Aorta (tissue), 5 donors: ENCODE measurements around the gene NLGN1. TPM values are rescaled to one million over a fixed set of nuclear protein-coding genes. Genes with fewer than 3 reads are reported as not detected.

Experiments used
- ATAC-seq: fragments of 200-7000 bp; cut with Tn5 transposase; one replicate; pipeline ENCODE4 v1.9.1; 2022; ENCODE audit warnings: moderate library complexity; ENCODE audit not compliant: low FRiP score
- DNase-seq, 2 donors: peaks; one replicate each; pipeline ENCODE4 v3.0.0-alpha.2; 2020
- H3K27ac ChIP-seq, 2 donors: one replicate each; pipeline ENCODE4 v1.5.1; 2013; ENCODE audit warnings: low read length in 2 of 2, mild to moderate bottlenecking in 2 of 2, moderate library complexity in 2 of 2, control low read depth in 1 of 2, inconsistent platforms in 1 of 2, low read depth in 1 of 2
- H3K27me3 ChIP-seq, 2 donors: one replicate each; pipeline ENCODE4 v1.6.1; 2013; ENCODE audit warnings: control low read depth in 1 of 2, low read length in 1 of 2, mild to moderate bottlenecking in 1 of 2, moderate library complexity in 1 of 2; ENCODE audit not compliant: insufficient read depth in 2 of 2, control insufficient read depth in 1 of 2
- H3K36me3 ChIP-seq, 2 donors: one replicate each; pipeline ENCODE4 v1.6.1; 2013; ENCODE audit warnings: control low read depth in 1 of 2, low read length in 1 of 2, mild to moderate bottlenecking in 1 of 2; ENCODE audit not compliant: insufficient read depth in 2 of 2, control insufficient read depth in 1 of 2
- H3K4me1 ChIP-seq, 2 donors: one replicate each; pipeline ENCODE4 v1.6.1; 2013; ENCODE audit warnings: low read length in 2 of 2, control low read depth in 1 of 2, mild to moderate bottlenecking in 1 of 2, moderate library complexity in 1 of 2; ENCODE audit not compliant: insufficient read depth in 2 of 2, control insufficient read depth in 1 of 2
- H3K4me3 ChIP-seq, 2 donors: one replicate each; pipeline ENCODE4 v1.5.1; 2013; ENCODE audit warnings: low read length in 2 of 2, control low read depth in 1 of 2, mild to moderate bottlenecking in 1 of 2
- H3K9me3 ChIP-seq: one replicate; pipeline ENCODE4 v1.6.1; 2013; ENCODE audit warnings: mild to moderate bottlenecking, low read length; ENCODE audit not compliant: control insufficient read depth
- WGBS, 2 donors: extraction: QIAGEN DNeasy Blood & Tissue Kit; methylation state at CpG; one replicate each; pipeline ENCODE4 v1.1.7; 2013; 5-methylcytosine and 5-hydroxymethylcytosine counted together
- intact Hi-C, 2 donors: fragments of 100-400 bp; cut with DNase I; formaldehyde crosslinking; loops; one replicate each; pipeline versions ENCODE4 v1.14.2 to v1.15.0; 2022
- polyA plus RNA-seq, 2 donors: library from polyadenylated mRNA; stranded (reverse); fragments of 200-250 nt; gene quantifications; one replicate each; pipeline ENCODE4 v1.2.3, GENCODE V29; 2013
- total RNA-seq, 2 donors: library from RNA; stranded (reverse); fragmentation: NEBNext Ultra II Directional; extraction: Animal tissue kit (Norgen Biotek cat#: 25700); gene quantifications; one replicate each; pipeline ENCODE4 v1.2.1, GENCODE V29; 2021
- donor health status: healthy with polysubstance abuse.
- donor health status: Bipolar disorder and iron deficiency.
- donor health status: DM: no; HTN: no; CAD: no.
- donor health status: DM: no; HTN: no; CAD: no.
- donor health status: DM: yes; HTN: yes; CAD: no.

Gene NLGN1
- total and polyA plus RNA-seq, 4 donors, result 0.50 to 20.0 (median 8.6) TPM

- DNase-seq (no peak), ATAC-seq (no peak)
- Histone ChIP-seq H3K9me3 (no peaks in the 10 kb centered on the region), H3K4me1 (no peaks in the 10 kb centered on the region), H3K36me3 (no peaks in the 10 kb centered on the region), H3K27ac (no peak overlapping the region), H3K27me3 (no peaks in the 10 kb centered on the region), H3K4me3 (no peak overlapping the region)
- intact Hi-C loops, result loop anchor here in 1 of 2 donors (5.0 kb wide), 1 partner anchor 36 kb away; no protein-coding TSS in a partner anchor
These were observed 796.1 kb downstream of the NLGN1 start for GRCh38 chr3:174193604-174194003.

GRCh38 chr3:174197416-174197815 lies 799.9 kb downstream of the NLGN1 start:
- intact Hi-C loops, result no loop called here

GRCh38 chr3:174198199-174198598 lies 800.7 kb downstream of the NLGN1 start:
- H3K36me3 ChIP-seq, result no peaks in the 10 kb centered on the region
- no peak overlapping the region for H3K27ac ChIP-seq
- H3K4me1 ChIP-seq, result peaks cover 0 to 2% of the 10 kb centered on the region in 2 donors
- 79 to 84% methylated on average over 1 of the region's 1 CpG for WGBS, 2 donors
- no peaks in the 10 kb centered on the region for H3K9me3 ChIP-seq
- ATAC-seq, result no peak
- DNase-seq, result no peak
- H3K4me3 ChIP-seq, result no peak overlapping the region
- intact Hi-C loops, result no loop called here
- no peaks in the 10 kb centered on the region for H3K27me3 ChIP-seq

More at GRCh38 chr3:174197416-174197815, 799.9 kb downstream of the NLGN1 start:
- H3K4me3 ChIP-seq, result no peak overlapping the region
- no peaks in the 10 kb centered on the region for H3K36me3 ChIP-seq
- DNase-seq (no peak), ATAC-seq (no peak)
- H3K9me3 ChIP-seq, result no peaks in the 10 kb centered on the region
- WGBS, 2 donors, result 67 to 76% methylated on average over 5 of the region's 5 CpGs
- H3K27me3 ChIP-seq, result no peaks in the 10 kb centered on the region
- H3K27ac ChIP-seq, result no peak overlapping the region
- H3K4me1 ChIP-seq, result peaks cover 0 to 2% of the 10 kb centered on the region in 2 donors

- DNase-seq, result no peak
- H3K9me3 ChIP-seq, result no peaks in the 10 kb centered on the region
- 28 to 45% methylated on average over 1 of the region's 1 CpG for WGBS, 2 donors
- H3K27me3 ChIP-seq, result no peaks in the 10 kb centered on the region
- peaks cover 0 to 2% of the 10 kb centered on the region in 2 donors for H3K4me1 ChIP-seq
- H3K27ac ChIP-seq, result no peak overlapping the region
- intact Hi-C loops, result no loop called here
- H3K4me3 ChIP-seq, result no peak overlapping the region
- ATAC-seq, result no peak
- H3K36me3 ChIP-seq, result no peaks in the 10 kb centered on the region
These were observed 802.2 kb downstream of the NLGN1 start for GRCh38 chr3:174199696-174200095.

- DNase-seq, result no peak
- H3K36me3 ChIP-seq, result no peaks in the 10 kb centered on the region
- H3K4me1 ChIP-seq, result peaks cover 0 to 2% of the 10 kb centered on the region in 2 donors
- no peak for ATAC-seq
- intact Hi-C loops, result no loop called here
- H3K4me3 ChIP-seq, result no peak overlapping the region
- no peaks in the 10 kb centered on the region for H3K9me3 ChIP-seq
- no peaks in the 10 kb centered on the region for H3K27me3 ChIP-seq
- peak overlapping the region in 1 of 2 donors; percentile 82 for H3K27ac ChIP-seq
- whole genome bisulfite sequencing, 2 donors, result 26 to 31% methylated on average over 2 of the region's 2 CpGs
These were observed 804.6 kb downstream of the NLGN1 start for GRCh38 chr3:174202116-174202515.

GRCh38 chr3:174202561-174202960 lies 805.0 kb downstream of the NLGN1 start:
- Histone ChIP-seq H3K36me3 (no peaks in the 10 kb centered on the region), H3K27ac (no peak overlapping the region), H3K27me3 (no peaks in the 10 kb centered on the region), H3K4me3 (no peak overlapping the region), H3K9me3 (no peaks in the 10 kb centered on the region), H3K4me1 (peaks cover 0 to 2% of the 10 kb centered on the region in 2 donors)
- no peak for DNase-seq
- 60 to 63% methylated on average over 1 of the region's 1 CpG for WGBS, 2 donors
- intact Hi-C loops, result no loop called here
- ATAC-seq, result no peak

GRCh38 chr3:174204765-174205164 lies 807.2 kb downstream of the NLGN1 start:
- Histone ChIP-seq H3K36me3 (no peaks in the 10 kb centered on the region), H3K4me3 (no peak overlapping the region), H3K27me3 (no peaks in the 10 kb centered on the region), H3K9me3 (no peaks in the 10 kb centered on the region), H3K4me1 (peaks cover 0 to 2% of the 10 kb centered on the region in 2 donors), H3K27ac (no peak overlapping the region)
- intact Hi-C loops, result no loop called here
- 25 to 42% methylated on average over 1 of the region's 1 CpG for WGBS, 2 donors
- DNase-seq (no peak), ATAC-seq (no peak)

GRCh38 chr3:174206607-174207192 lies 809.2 kb downstream of the NLGN1 start:
- Histone ChIP-seq H3K27ac (no peak overlapping the region), H3K9me3 (no peaks in the 10 kb centered on the region), H3K36me3 (no peaks in the 10 kb centered on the region), H3K4me3 (no peak overlapping the region), H3K27me3 (no peaks in the 10 kb centered on the region), H3K4me1 (peaks cover 0 to 2% of the 10 kb centered on the region in 2 donors)
- DNase-seq (no peak), ATAC-seq (no peak)
- 86 to 93% methylated on average over 4 of the region's 4 CpGs for WGBS, 2 donors
- intact Hi-C loops, result no loop called here

- intact Hi-C loops, result no loop called here
- WGBS, 2 donors, result 98 to 99% methylated on average over 2 of the region's 2 CpGs
- Histone ChIP-seq H3K9me3 (no peaks in the 10 kb centered on the region), H3K27me3 (no peaks in the 10 kb centered on the region), H3K4me1 (no peaks in the 10 kb centered on the region), H3K36me3 (no peaks in the 10 kb centered on the region), H3K27ac (no peak overlapping the region), H3K4me3 (no peak overlapping the region)
- DNase-seq (no peak), ATAC-seq (no peak)
These were observed 810.6 kb downstream of the NLGN1 start for GRCh38 chr3:174208161-174208560.
